B cell (primary cell): Measurements from ENCODE around the gene MLLT3.

Experiments used
- CTCF ChIP-seq: fragments of 200-600 bp; IDR thresholded peaks from one replicate; pipeline ENCODE4 v1.8.0; 2022; ENCODE audit warnings: antibody characterized with exemption, mild to moderate bottlenecking
- EZH2 ChIP-seq: IDR thresholded peaks from 2 replicates; pipeline ENCODE4 v1.6.1; 2012; ENCODE audit warnings: borderline replicate concordance, low read depth, mild to moderate bottlenecking, moderate library complexity, low read length; ENCODE audit not compliant: insufficient read depth, poor library complexity, severe bottlenecking

GRCh38 chr9:20582150-20582549 lies 40.1 kb downstream of the MLLT3 start:
- TF ChIP-seq CTCF = no peak
- no peak for TF ChIP-seq EZH2
